GM12878 (cell line): ENCODE measurements around the gene STXBP5. TPM values are rescaled to one million over a fixed set of nuclear protein-coding genes. Genes with fewer than 3 reads are reported as not detected.

Experiments
- ATAC-seq: fragments of 200-7000 bp; cut with Tn5 transposase; 3 replicates; pipeline ENCODE4 v1.9.1; 2020; ENCODE audit warnings: mild to moderate bottlenecking, moderate library complexity
- BruUV-seq: library from RNA; stranded (reverse); fragments of 400-500 nt; replicated peaks from 2 replicates; lab custom pipeline; 2021; lab: Mats Ljungman, UMichigan
- CTCF ChIA-PET: fragments of 300-600 bp; sonication (Branson Sonifier 250); formaldehyde crosslinking; extraction: SDS; loops from one replicate; lab custom pipeline; 2021; ENCODE audit warnings: inconsistent platforms; lab: Yijun Ruan, JAX
- POLR2A ChIA-PET: fragments of 350-600 bp; formaldehyde crosslinking; extraction: SDS; loops from one replicate; lab custom pipeline; 2021; ENCODE audit warnings: inconsistent platforms; lab: Charles Lee
- RAD21 ChIA-PET: fragments of 300-600 bp; sonication (Branson Sonifier 250); formaldehyde crosslinking; loops from one replicate; lab custom pipeline; 2023; ENCODE audit warnings: antibody characterized with exemption; ENCODE audit not compliant: unreplicated experiment; lab: Charles Lee
- SMC1A ChIA-PET: fragments of 300-600 bp; sonication (Branson Sonifier 250); formaldehyde crosslinking; loops from one replicate; lab custom pipeline; 2023; ENCODE audit not compliant: unreplicated experiment, uncharacterized antibody; lab: Charles Lee
- DNase-seq: peaks from one replicate; pipeline ENCODE4 v3.0.0-alpha.2; 2011; ENCODE audit warnings: low read depth, low spot score
- FAIRE-seq: peaks from 3 replicates; lab custom pipeline; 2011; peaks lifted over from hg19 to GRCh38; lab: Jason Lieb, UNC
- H2AFZ ChIP-seq: 2 replicates; pipeline ENCODE4 v1.6.0; 2011; ENCODE audit warnings: low read depth, low read length, control low read depth; ENCODE audit not compliant: control insufficient read depth
- H3K27ac ChIP-seq: 2 replicates; pipeline ENCODE4 v1.5.1; 2011; ENCODE audit warnings: control low read depth; ENCODE audit not compliant: control insufficient read depth, insufficient read depth
- H3K27me3 ChIP-seq, 2 experiments: replicated peaks in 1 of 2; 2 replicates each; pipeline versions ENCODE4 v1.6.0 to v1.6.1; 2011; ENCODE audit warnings: low read length in 1 of 2; ENCODE audit not compliant: control insufficient read depth in 2 of 2, insufficient read depth in 2 of 2
- H3K36me3 ChIP-seq, 2 experiments: 2 replicates each; pipeline ENCODE4 v1.5.1; 2011; ENCODE audit warnings: low read length in 1 of 2; ENCODE audit not compliant: control insufficient read depth in 2 of 2, insufficient read depth in 2 of 2
- H3K4me1 ChIP-seq: 2 replicates; pipeline ENCODE4 v1.6.1; 2011; ENCODE audit warnings: mild to moderate bottlenecking, low read length, moderate library complexity, mixed read lengths; ENCODE audit not compliant: control insufficient read depth, insufficient read depth
- H3K4me2 ChIP-seq: 2 replicates; pipeline ENCODE4 v1.6.0; 2011; ENCODE audit warnings: control low read depth; ENCODE audit not compliant: control insufficient read depth, insufficient read depth
- H3K4me3 ChIP-seq: fragments of 200-600 bp; sonication (generic); 2 replicates; pipeline ENCODE4 v1.5.1; 2016
- H3K79me2 ChIP-seq: 2 replicates; pipeline ENCODE4 v1.6.0; 2011; ENCODE audit warnings: low read length; ENCODE audit not compliant: control insufficient read depth, insufficient read depth
- H3K9ac ChIP-seq: 2 replicates; pipeline ENCODE4 v1.8.0; 2011; ENCODE audit warnings: low read length, control low read depth, mixed read lengths; ENCODE audit not compliant: control insufficient read depth, insufficient read depth
- H3K9me3 ChIP-seq: replicated peaks from 3 replicates; pipeline ENCODE4 v1.5.1; 2011; ENCODE audit warnings: mild to moderate bottlenecking, low read length; ENCODE audit not compliant: control insufficient read depth, insufficient read depth
- H4K20me1 ChIP-seq: 2 replicates; pipeline ENCODE4 v1.6.0; 2011; ENCODE audit not compliant: control insufficient read depth, insufficient read depth
- CTCF ChIP-seq, 3 experiments: IDR thresholded peaks in 2 of 3; conservative IDR thresholded peaks in 1 of 3; 2 replicates each; pipeline ENCODE4 v1.5.1; 2011; ENCODE audit warnings: low read depth in 3 of 3, low read length in 3 of 3, mild to moderate bottlenecking in 3 of 3, control low read depth in 2 of 3, moderate library complexity in 2 of 3, inconsistent platforms in 1 of 3, mixed read lengths in 1 of 3; ENCODE audit not compliant: control insufficient read depth in 2 of 3, insufficient read depth in 1 of 3; ENCODE audit errors: extremely low read depth in 1 of 3
- CUX1 ChIP-seq: IDR thresholded peaks from 2 replicates; pipeline ENCODE4 v1.6.1; 2012; ENCODE audit warnings: improper control_type of control experiment, low read depth, low read length; ENCODE audit not compliant: insufficient replicate concordance
- FOXM1 ChIP-seq: IDR thresholded peaks from 2 replicates; pipeline ENCODE4 v1.6.1; 2012; ENCODE audit warnings: low read depth, mild to moderate bottlenecking, inconsistent platforms, low read length, moderate library complexity
- HDAC6 ChIP-seq: fragments of 200-600 bp; sonication (generic); IDR thresholded peaks from one replicate; pipeline ENCODE4 v1.8.0; 2017; ENCODE audit warnings: antibody characterized with exemption; ENCODE audit not compliant: unreplicated experiment
- KDM1A ChIP-seq: fragments of 200-600 bp; sonication (generic); IDR thresholded peaks from 2 replicates; pipeline ENCODE4 v1.6.1; 2016; ENCODE audit warnings: borderline replicate concordance
- MXI1 ChIP-seq: fragments of 150-350 bp; IDR thresholded peaks from 2 replicates; pipeline ENCODE4 v1.6.1; 2011; ENCODE audit warnings: low read depth, mild to moderate bottlenecking, inconsistent platforms, low read length, improper control_type of control experiment
- MYB ChIP-seq: fragments of 150-350 bp; IDR thresholded peaks from 2 replicates; pipeline ENCODE4 v1.6.1; 2014; ENCODE audit warnings: mild to moderate bottlenecking, low read depth, low read length, borderline replicate concordance
- NFXL1 ChIP-seq: fragments of 450-650 bp; IDR thresholded peaks from 2 replicates; pipeline ENCODE4 v1.6.1; 2017; ENCODE audit warnings: antibody characterized with exemption, mild to moderate bottlenecking, borderline replicate concordance
- POU2F2 ChIP-seq: IDR thresholded peaks from 3 replicates; pipeline ENCODE4 v1.6.1; 2011; ENCODE audit warnings: low read depth, mild to moderate bottlenecking, low read length, borderline replicate concordance
- RAD51 ChIP-seq: fragments of 450-650 bp; IDR thresholded peaks from 2 replicates; pipeline ENCODE4 v1.6.1; 2016; ENCODE audit warnings: moderate library complexity, mild to moderate bottlenecking, inconsistent platforms
- SMAD1 ChIP-seq: fragments of 450-650 bp; IDR thresholded peaks from 2 replicates; pipeline ENCODE4 v1.6.1; 2018; ENCODE audit warnings: mild to moderate bottlenecking, low read depth; ENCODE audit not compliant: partially characterized antibody
- ZBED1 ChIP-seq: IDR thresholded peaks from 2 replicates; pipeline ENCODE4 v1.6.1; 2016; ENCODE audit warnings: borderline replicate concordance
- WGBS: methylation state at CpG from one replicate; pipeline ENCODE4 v1.1.6; 2016; ENCODE audit warnings: low lambda C conversion rate; ENCODE audit not compliant: insufficient replicate concordance, insufficient coverage; ENCODE audit errors: missing lambda C conversion rate; 5-methylcytosine and 5-hydroxymethylcytosine counted together
- in situ Hi-C: fragments of 300-500 bp; cut with MboI; formaldehyde crosslinking; loops from 9 replicates; pipeline ENCODE4 v1.14.3; 2018; ENCODE audit warnings: mixed read lengths
- intact Hi-C: fragments of 100-400 bp; cut with micrococcal nuclease; formaldehyde crosslinking; loops from one replicate; pipeline ENCODE4 v1.14.2; 2022; ENCODE audit not compliant: unreplicated experiment
- polyA plus RNA-seq, 11 experiments: library from polyadenylated mRNA; depleted of rRNA in 4 of 11; unstranded in 6 of 11; stranded (reverse) in 5 of 11; fragments of >200 nt; fragmentation: Nextera tagmentation in 4 of 11; fragmentation: Illumina TruSeq in 1 of 11; extraction: Ambion mirVana in 4 of 11; extraction: Trizol in 1 of 11; gene quantifications; 1 replicate in 1 of 11; 2 replicates in 10 of 11; pipeline versions ENCODE4 v1.2.1 to v1.2.3, GENCODE V29; 2011 to 2016; ENCODE audit warnings: inconsistent platforms in 2 of 11, missing spikeins in 2 of 11, low read depth in 1 of 11
- total RNA-seq, 4 experiments: library from RNA; depleted of rRNA in 3 of 4; stranded (reverse); fragments of >200 nt in 3 of 4; fragmentation: Illumina TruSeq in 1 of 4; extraction: Trizol in 1 of 4; gene quantifications; 2 replicates each; pipeline versions ENCODE4 v1.2.1 to v1.2.3, GENCODE V29; 2013 to 2021
- TF ChIP-seq, protein P1 (sequence below): fragments of 450-650 bp; IDR thresholded peaks from 2 replicates; pipeline ENCODE4 v1.6.1; 2017; ENCODE audit warnings: antibody characterized with exemption, mild to moderate bottlenecking, moderate library complexity

The STXBP5 gene
- total and polyA plus RNA-seq, 10 of the 15 experiments (the other 5 are each of a cell fraction or from before 2014, with no cell fraction given): 1.4 to 13.2 (median 8.4) TPM

DNA sequence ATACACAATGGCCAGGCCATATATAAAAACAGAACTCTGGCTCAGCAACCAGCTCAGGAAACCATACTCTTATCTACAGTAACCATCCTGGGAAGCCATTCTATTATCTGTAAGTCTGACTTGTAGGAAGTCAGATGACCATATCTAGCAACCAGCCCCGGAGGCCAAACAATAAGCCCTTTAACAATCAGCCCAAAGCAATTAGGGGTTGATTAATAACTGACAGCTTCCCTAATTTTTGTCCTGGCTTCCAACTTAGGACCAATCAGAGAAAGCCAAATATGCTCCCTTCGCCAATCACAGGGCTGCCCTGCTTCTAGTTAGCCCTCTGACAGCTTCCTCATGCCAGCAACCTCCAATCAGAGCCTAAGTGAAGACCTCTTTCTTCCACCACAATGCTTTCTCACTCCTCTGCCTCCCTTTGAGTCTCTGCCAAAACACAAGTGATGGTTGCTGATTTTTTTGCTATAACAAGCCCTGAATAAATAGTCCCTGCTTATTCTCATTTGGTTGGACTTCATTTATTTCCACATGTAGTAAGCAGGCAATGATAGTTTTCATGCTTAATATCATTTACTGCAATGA lies 37.8 kb upstream of the STXBP5 start (continued):
- TF ChIP-seq, protein P1, sequence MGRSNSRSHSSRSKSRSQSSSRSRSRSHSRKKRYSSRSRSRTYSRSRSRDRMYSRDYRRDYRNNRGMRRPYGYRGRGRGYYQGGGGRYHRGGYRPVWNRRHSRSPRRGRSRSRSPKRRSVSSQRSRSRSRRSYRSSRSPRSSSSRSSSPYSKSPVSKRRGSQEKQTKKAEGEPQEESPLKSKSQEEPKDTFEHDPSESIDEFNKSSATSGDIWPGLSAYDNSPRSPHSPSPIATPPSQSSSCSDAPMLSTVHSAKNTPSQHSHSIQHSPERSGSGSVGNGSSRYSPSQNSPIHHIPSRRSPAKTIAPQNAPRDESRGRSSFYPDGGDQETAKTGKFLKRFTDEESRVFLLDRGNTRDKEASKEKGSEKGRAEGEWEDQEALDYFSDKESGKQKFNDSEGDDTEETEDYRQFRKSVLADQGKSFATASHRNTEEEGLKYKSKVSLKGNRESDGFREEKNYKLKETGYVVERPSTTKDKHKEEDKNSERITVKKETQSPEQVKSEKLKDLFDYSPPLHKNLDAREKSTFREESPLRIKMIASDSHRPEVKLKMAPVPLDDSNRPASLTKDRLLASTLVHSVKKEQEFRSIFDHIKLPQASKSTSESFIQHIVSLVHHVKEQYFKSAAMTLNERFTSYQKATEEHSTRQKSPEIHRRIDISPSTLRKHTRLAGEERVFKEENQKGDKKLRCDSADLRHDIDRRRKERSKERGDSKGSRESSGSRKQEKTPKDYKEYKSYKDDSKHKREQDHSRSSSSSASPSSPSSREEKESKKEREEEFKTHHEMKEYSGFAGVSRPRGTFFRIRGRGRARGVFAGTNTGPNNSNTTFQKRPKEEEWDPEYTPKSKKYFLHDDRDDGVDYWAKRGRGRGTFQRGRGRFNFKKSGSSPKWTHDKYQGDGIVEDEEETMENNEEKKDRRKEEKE: no peak
- TF ChIP-seq FOXM1 (no peak), NFXL1 (no peak), MYB (no peak)
- TF ChIP-seq, all 136 proteins: peak for 0

GRCh38 chr6:147166992-147167391 lies 37.2 kb upstream of the STXBP5 start:
- BruUV-seq: no TSS peak
- H3K4me3 ChIP-seq: no peak overlapping the region
- no peak overlapping the region for H3K9ac ChIP-seq
- ATAC-seq: no peak
- no peaks in the 10 kb centered on the region for H3K9me3 ChIP-seq
- in situ Hi-C loops: no loop called here
- 0% methylated on average over 1 of the region's 1 CpG for WGBS
- RAD21 ChIA-PET: no interaction called here
- no peak overlapping the region for H3K27ac ChIP-seq
- H3K36me3 ChIP-seq: no peaks in the 10 kb centered on the region
- no peaks in the 10 kb centered on the region for H3K79me2 ChIP-seq
- no peak overlapping the region for H2AFZ ChIP-seq
- POLR2A ChIA-PET: no interaction called here
- H3K4me1 ChIP-seq: no peaks in the 10 kb centered on the region
- no peak for DNase-seq
- no peaks in the 10 kb centered on the region for H3K27me3 ChIP-seq
- intact Hi-C loops: no loop called here
- SMC1A ChIA-PET: no interaction called here
- no peak for FAIRE-seq
- no peak overlapping the region for H3K4me2 ChIP-seq
- no peaks in the 10 kb centered on the region for H4K20me1 ChIP-seq
- CTCF ChIA-PET: no interaction called here
- TF ChIP-seq ZBED1 (no peak), CTCF (IDR thresholded peaks at IDR 0.05 in 2 of 3, conservative IDR thresholded peaks at IDR 0.05 in 1 of 3; ENCODE audit: control insufficient read depth in 2 of 3, extremely low read depth in 1 of 3, insufficient read depth in 1 of 3, low read depth in 3 of 3, low read length in 3 of 3) (no peak), CUX1 (no peak), RAD51 (no peak), HDAC6 (no peak), POU2F2 (no peak), SMAD1 (no peak), KDM1A (no peak), MXI1 (no peak)
